Mammary epithelial cell (primary cell): ENCODE data around the gene SP140L.

Source experiments
- EZH2 ChIP-seq: IDR thresholded peaks from 2 replicates; pipeline ENCODE4 v1.6.1; 2012; ENCODE audit warnings: low read length, inconsistent platforms, borderline replicate concordance
- TF ChIP-seq, protein P1 (sequence below), 2 donors: IDR thresholded peaks in 1 of 2; conservative IDR thresholded peaks in 1 of 2; 2 replicates each; pipeline ENCODE4 v1.5.1; 2011 to 2012; ENCODE audit warnings: inconsistent platforms in 2 of 2, low read length in 2 of 2, mild to moderate bottlenecking in 2 of 2, control low read depth in 1 of 2, low read depth in 1 of 2; ENCODE audit not compliant: insufficient read depth in 1 of 2; ENCODE audit errors: extremely low read depth in 1 of 2

DNA sequence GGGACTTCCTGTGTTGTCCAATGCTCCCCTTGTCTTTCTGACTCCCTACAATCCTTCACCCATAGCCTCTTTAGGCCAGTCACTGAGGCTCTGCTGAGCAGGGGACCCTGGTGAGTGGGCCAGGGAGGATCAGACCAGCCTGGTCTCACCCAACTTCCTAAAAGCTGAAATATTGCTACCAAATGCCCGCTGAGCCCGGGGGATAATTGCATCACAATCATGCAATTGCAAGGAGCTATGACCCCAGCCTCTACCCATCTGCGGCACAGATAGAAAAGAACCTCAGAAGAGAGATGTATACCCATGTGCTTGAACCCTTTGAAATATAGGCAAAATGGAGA is 85.3 kb downstream of the SP140L start:
- TF ChIP-seq, protein P1, sequence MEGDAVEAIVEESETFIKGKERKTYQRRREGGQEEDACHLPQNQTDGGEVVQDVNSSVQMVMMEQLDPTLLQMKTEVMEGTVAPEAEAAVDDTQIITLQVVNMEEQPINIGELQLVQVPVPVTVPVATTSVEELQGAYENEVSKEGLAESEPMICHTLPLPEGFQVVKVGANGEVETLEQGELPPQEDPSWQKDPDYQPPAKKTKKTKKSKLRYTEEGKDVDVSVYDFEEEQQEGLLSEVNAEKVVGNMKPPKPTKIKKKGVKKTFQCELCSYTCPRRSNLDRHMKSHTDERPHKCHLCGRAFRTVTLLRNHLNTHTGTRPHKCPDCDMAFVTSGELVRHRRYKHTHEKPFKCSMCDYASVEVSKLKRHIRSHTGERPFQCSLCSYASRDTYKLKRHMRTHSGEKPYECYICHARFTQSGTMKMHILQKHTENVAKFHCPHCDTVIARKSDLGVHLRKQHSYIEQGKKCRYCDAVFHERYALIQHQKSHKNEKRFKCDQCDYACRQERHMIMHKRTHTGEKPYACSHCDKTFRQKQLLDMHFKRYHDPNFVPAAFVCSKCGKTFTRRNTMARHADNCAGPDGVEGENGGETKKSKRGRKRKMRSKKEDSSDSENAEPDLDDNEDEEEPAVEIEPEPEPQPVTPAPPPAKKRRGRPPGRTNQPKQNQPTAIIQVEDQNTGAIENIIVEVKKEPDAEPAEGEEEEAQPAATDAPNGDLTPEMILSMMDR (conservative IDR thresholded peaks at IDR 0.05 in 1 of 2, IDR thresholded peaks at IDR 0.05 in 1 of 2; ENCODE audit: extremely low read depth in 1 of 2, insufficient read depth in 1 of 2, low read depth in 1 of 2, low read length in 2 of 2) = no peak
- no peak for TF ChIP-seq EZH2
